NK-92 (cell line): ENCODE results near the gene CHCHD4.

Experiments
- DNase-seq: peaks from one replicate; lab custom pipeline; 2025; ENCODE audit not compliant: unreplicated experiment; lab: John Stamatoyannopoulos, UW

Gene CHCHD4

DNA sequence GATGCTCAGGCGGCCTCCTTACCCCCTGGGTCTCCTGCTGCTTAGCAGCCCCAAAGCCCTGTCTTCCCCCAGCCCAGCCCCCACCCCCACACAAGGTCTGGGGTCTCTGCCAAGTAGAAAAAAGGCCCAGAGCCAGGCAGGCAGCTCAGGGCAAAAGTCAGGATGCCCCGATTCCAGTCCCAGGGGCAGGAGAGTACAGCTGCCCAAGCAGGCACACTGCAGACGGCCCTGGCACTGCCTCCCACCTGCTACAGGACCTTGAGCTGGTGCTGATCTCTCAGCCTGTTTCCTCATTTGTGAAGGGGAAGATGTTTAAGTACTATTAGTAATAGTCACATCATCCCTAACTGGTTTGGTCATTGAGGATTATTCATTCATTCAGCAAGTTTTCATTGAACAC is 12.8 kb upstream of the CHCHD4 start:
- DNase-seq: no peak

DNA sequence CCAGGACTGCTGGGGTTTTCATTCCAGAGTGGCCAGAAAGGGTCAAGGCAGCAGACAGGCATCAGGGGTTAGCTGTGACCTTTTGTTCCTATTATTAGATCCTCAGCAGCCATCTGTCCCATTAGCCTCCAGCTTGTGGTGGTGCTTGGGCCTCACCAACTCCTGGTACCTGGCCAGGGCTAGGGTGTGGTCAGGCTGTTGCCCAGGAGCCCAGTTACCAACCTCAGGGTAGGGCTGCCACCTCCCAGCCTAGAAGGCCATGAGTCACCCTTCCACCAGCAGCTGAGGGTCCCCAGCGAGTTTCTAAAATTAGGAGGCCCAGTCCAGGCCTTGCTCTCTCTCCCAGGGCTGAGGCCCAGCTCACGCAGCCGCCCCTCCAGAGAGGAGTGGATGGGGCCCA is 12.3 kb upstream of the CHCHD4 start:
- no peak for DNase-seq

DNA sequence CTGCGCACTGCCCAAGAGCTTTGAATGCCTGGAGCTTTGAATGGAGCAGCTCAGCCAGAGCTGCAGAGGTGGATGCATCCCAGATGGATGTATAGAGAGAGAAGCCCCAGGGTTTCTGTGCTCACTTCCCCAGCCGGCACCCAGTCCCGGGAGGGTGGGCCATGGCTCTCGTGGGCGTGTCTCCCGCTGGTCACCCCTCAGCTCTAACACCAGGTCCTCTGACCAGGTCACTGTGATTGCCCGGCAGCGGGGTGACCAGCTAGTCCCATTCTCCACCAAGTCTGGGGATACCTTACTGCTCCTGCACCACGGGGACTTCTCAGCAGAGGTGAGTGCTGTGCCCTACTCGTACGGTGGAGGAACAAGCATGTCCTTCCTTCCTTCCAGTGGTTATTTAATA is 10.9 kb upstream of the CHCHD4 start:
- no peak for DNase-seq

DNA sequence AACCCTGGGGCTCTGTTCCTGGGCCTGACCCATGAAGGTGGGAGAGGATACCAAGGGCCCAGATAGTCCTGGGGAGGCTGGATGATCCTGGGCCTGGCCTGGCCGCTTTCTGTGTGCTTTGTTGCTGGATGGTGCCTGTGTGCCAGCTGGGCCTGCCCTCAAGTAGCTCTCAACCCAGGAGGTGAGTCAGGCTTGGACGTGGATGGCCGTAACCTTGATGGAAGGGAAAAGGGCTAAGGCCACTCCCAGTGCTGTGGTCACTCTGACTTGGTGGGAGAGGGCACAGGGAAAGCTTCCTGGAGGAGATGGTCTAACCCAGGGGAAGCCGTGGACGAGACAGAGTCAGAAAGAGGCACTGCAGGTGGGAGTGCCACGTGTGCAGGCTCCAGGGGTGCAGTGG is 9.6 kb upstream of the CHCHD4 start:
- no peak for DNase-seq

GRCh38 chr3:14133876-14134275 is 9.2 kb upstream of the CHCHD4 start:
- DNase-seq: no peak

DNA sequence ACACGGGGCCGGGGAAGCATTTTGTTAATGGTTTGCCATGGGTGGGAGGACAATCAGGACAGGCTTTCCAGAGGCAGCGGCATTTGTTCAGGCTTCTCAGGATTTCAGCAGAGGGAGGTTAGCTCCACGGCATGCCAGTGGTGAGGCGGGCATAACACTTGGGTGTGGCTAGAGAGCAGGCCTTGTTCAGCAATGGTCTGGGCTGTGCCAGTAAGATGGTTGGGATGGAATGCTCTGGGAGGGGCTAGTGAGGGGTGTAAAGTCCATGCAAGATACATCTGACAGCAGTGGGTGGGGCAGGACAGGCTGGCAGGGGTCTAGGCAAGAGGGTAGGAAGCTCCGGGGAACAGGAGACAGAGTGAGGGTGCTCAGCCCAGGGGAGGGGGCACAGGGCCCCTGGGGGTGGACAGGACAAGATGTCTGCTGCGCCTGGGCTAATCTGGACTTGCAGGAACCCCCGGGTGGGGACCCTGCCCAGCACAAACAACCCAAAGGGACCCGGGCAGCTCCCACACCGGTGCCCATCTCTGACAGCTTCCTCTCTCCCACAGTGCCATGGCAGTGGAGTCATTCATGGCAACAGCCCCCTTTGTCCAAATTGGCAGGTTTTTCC is 8.6 kb upstream of the CHCHD4 start:
- DNase-seq: no peak

GRCh38 chr3:14132689-14133088 is 8.0 kb upstream of the CHCHD4 start:
- no peak for DNase-seq

- no peak for DNase-seq
Observed at GRCh38 chr3:14132120-14132519, 7.5 kb upstream of the CHCHD4 start.

- DNase-seq: no peak
Observed at GRCh38 chr3:14131134-14131533, 6.5 kb upstream of the CHCHD4 start.

- no peak for DNase-seq
Observed at GRCh38 chr3:14130707-14131106, 6.0 kb upstream of the CHCHD4 start.

DNA sequence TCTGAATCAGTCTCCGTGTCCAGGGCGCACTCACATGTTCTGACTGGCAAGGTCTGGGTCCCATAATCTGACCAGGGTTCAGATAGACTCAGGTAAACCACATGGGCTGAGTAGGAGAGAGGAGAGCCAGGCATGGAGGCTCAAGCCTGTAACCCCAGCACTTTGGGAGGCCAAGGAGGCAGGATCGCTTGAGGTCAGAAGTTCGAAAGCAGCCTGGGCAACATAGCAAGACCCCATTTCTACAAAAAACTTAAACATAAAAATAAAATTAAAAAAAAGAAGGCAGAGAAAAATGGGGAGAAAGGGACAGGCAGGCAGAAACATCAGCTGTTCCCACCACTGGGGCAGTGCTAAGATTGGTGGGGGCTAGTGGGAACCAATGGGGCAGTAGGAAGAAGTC is 5.6 kb upstream of the CHCHD4 start:
- no peak for DNase-seq

DNA sequence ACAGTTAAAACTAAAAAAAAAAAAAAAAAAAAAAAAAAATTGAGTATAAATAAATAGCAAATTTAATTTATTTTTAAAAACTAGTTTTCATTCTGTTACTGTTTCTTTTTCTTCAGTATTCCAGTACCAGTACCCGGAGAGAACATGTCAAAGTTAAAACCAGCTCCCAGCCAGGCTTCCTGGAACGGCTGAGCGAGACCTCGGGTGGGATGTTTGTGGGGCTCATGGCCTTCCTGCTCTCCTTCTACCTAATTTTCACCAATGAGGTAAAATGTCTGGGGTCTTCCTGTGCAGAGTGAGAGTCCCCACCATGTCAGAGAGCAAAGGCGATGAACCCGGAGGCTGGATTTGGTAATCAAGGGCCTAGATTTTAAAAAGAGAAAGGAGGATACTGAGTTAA is 4.6 kb upstream of the CHCHD4 start:
- DNase-seq: no peak

GRCh38 chr3:14128724-14129123 is 4.1 kb upstream of the CHCHD4 start:
- DNase-seq: no peak

DNA sequence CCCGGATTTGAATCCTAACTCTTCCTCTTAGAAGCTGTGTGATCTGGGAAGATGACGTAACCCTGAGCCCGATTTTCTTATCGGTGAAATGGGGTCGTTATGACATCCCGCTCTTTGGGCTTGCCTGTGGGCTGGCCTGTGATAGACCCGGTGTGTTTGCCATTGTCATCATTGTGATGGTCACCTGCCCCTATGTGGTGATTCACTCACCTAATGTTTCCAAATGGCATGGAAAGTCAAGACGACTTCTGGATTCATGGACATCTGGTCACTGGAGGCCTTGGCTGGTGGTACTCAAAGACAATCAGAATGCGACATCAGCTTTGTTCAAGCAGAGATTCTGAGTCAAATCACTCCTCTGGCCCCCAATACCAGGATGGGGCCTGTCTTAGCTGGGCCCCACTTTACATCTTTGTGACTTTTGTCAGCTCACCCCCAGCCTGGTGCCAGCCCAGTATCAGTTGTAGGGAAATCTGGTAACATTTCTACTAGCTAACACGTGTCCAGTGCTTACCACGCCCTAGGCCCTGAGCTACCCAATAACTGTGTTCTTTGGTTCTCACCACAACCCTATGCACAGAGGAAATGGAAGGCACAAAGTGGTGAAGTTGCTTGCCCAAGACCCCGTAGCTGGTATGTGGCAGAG is 3.0 kb upstream of the CHCHD4 start:
- no peak for DNase-seq

DNA sequence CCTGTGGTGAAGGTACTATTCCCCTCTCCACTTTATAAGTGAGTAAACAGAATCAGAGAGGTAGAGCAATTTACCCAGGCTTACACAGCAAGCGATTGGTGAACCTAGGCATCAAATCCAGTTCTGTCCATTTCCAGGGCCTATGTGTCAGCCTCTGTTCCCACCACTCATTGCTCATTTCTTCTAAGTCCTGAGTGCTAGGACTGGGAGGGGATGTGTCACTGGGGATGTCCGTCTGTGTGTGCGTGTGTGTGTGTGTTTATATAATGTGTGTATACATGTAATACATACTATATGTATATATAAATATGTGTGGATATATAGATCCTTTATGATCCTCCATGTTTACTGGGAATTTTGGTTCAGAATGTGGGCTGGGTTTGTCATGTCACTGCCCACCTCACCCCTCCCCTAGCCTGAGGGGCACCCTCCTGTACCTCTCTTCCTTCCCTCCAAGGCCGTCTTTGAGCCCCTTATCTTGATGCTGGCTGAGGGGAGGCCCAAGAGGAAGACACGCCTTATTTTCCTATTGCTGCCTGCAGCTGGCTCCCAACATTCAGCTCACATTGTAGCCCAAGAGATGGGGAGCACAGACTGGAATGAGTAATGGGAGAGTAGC is 2.3 kb upstream of the CHCHD4 start:
- DNase-seq: no peak

GRCh38 chr3:14126017-14126886 is 1.6 kb upstream of the CHCHD4 start:
- no peak for DNase-seq

GRCh38 chr3:14125193-14126016 is 735 bp upstream of the CHCHD4 start:
- DNase-seq: no peak

DNA sequence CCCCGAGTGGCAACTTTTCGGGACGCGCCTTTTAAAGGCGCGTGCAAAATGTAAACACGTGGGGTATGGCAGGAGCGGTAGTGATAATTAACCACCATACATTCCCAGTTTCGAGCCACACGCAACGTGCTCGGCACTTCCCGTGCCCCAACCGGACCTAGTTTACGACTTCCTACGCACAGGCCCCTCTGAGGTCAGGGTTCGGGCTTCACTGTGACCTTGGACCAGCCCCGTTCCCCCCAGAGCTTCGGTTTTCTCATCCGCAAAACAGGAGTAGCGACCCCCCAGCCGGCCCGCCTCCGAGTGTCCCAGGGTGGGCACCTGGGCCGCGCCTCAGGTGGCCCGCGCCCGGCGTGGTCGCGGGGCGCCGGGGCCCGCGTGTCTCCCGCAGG is 451 bp downstream of the CHCHD4 start:
- no peak for DNase-seq

GRCh38 chr3:14123308-14124222 is 1.1 kb downstream of the CHCHD4 start:
- no peak for DNase-seq

- no peak for DNase-seq
Observed at GRCh38 chr3:14122301-14122700, 2.4 kb downstream of the CHCHD4 start.
